IPS DF 4.7 (cell line): Measurements from ENCODE around the gene DNAAF5.

Source experiments
- DNase-seq: peaks from one replicate; pipeline ENCODE4 v3.0.0-alpha.2; 2013; ENCODE audit warnings: low spot score; ENCODE audit errors: extremely low read depth

The DNAAF5 gene

DNA sequence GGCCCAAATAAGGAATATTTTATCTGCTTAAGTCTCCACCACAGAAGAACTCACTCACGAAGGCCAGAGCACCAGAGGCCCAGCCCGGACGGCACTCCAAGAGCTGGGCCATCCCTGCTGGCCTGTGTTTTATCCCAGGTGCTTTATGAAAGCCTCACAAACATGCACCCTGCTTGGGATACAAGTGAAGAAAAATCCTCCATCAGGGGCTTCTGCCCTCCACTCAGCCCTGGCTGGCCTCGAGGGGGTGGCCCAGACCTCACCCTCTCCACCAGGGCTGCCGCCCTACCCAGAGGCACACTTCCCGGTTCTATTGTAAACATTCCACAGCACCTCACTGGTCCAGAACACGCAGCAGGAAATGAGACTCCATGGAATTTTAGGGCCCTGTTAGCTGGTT lies 19.8 kb upstream of the DNAAF5 start:
- DNase-seq, result no peak

DNA sequence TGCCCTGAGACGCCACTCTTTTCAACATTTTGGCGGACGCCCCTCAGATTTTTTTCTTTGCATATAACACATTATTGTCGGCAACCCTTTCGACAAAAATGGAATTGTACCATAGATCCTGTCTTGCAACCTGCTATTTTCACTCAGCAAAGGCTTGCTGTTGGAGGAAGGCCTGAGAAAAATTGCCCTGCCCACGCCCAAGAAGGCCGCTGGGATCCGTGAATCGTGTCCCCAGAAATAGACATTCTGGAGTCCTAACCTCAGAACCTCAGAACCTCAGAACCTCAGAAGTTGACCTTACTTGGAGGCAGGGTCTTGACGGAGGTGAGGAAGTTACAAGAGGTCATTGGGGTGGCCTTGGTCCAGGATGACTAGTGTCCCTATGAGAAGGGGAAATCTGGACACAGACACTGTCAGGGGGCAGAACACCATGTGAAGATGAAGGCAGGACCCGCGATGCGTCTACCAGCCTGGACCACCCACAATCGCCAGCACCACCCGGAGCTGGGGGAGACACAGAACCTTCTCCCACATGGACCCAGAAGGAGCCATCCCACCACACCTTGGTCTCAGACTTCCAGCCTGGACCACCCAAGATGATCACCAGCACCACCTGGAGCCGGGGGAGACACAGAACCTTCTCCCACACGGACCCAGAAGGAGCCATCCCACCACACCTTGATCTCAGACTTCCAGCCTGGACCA lies 19.1 kb upstream of the DNAAF5 start:
- DNase-seq, result no peak

DNA sequence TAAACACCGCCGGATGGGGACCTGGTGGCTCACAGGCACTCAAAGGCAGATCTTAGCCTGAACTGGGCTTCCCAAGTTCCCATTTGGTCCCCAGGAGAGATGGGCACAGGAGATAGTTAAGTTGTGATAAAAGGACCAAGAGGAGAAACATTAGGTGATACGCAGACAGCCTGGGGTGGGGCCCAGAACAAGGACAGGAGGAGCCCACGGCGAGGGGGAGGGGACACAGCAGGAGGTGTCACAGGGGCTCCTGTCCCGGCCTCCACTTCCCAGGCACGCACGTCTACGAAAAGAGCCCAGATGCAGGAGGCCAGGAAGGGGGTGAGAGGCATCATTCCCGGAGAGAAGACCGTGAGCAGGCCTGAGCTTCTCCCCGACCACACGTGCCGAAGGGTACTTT lies 16.3 kb upstream of the DNAAF5 start:
- DNase-seq, result no peak

DNA sequence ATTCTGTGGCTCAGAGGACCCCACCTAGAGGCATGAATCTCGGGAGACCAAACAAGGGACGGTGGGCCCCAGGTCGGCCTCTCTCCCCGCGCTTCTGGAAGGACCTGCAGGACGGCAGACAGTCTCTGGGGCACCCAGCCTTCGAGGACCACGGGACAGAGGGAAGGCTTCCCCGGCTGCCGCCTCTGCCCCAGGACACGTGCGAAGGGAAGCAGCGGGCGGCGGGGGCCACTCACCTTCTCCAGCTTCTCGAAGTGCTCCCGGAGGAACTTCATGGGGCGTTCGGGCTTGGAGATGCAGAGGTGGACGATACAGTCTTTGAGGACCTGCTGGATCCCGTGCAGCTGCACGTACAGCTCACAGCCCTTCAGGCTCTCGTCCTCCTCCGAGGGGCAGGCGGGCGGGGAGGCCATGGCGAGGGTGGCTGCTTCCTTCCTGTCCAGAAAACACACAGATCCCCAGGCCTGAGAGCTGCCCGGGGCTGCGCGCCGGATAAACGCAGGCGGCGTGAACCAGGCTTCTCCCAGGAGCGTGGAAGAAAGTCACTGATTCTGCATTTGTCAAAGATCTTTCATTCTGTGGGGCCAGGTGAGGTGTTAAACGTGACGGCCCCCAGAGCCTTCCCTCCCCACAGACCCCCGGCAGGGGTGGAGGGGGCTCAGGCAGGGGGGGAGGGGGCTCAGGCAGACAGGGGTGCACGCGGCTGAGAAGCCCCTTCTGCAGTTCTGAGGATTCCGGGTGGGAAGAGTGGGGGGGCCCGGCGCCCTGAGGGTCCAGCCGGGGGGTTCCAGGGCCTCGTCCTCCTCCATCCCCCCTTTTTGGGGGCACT lies 15.2 kb upstream of the DNAAF5 start:
- no peak for DNase-seq

DNA sequence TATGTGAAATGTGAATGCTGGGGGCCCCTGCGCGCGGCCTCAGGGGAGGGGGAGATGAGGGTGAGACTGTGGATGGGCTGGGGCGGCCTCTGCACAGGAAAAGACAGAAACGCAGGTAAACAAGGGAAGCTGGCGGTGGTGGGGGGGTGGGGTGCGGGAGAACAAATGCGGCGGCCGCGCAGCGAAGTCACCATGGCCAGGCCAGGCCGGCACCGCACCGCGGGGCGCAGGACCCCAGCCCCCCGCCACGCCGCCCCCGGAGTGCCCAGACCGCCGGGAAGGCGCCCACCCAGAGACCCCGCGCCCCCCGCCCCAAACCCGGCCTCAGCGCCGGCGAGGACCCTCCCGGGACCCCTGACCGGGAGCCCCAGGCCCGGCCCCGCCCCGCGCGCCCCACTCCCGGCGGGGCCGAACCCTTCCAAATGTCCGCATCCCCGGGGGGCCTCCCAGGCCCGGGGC lies 14.5 kb upstream of the DNAAF5 start:
- DNase-seq, result no peak

DNA sequence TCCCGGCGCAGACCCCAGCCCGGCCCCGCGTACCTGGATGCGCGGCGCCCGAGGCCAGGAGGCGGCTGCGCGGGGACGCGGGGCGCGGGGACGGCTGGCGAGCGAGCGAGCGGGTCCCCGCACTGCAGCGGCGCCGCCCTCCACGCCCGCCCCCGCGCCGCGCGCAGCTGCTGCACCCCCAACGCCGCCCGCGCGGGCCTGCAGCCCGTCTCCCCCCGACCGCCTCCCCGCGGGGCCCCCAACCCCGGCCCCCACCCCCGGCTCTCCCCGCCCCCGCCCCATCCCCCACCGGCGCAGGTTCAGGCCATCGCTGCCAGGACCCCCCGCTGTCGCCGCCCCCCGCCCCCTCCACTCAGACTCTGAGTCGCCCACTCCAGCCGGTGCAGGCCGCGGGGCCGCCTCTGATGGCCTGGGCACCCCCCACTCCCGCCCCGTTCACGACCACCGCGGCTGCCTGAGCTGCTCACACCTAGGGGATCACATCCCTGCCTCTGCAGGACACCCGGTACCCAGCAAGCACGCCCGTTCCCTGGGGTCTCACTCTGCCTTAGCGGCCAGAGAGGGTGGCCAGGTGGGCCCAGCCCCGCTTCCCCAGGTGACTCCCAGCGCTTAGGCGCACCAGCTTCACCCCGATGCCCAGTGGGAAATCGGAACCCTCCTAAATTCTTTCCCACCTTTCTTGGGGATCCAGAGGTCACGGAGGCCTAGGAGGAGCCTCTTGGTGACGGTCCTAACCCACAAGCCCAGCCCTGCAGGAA lies 13.9 kb upstream of the DNAAF5 start:
- no peak for DNase-seq

DNA sequence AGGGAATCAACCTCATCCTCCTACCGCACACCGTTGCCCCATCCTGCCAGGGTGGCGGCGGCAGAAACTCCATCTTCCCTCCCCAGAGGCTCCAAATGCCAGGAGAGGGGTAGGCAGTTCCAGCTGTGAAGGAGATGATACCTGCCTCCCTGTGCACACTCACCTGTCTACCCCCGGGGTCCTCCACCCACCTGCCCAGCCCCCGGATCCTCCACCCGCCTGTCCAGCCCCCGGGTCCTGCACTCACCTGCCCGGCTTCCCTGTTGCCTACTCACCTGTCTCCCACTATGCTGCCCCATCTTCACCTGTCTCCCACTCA lies 13.4 kb upstream of the DNAAF5 start:
- DNase-seq, result no peak

DNA sequence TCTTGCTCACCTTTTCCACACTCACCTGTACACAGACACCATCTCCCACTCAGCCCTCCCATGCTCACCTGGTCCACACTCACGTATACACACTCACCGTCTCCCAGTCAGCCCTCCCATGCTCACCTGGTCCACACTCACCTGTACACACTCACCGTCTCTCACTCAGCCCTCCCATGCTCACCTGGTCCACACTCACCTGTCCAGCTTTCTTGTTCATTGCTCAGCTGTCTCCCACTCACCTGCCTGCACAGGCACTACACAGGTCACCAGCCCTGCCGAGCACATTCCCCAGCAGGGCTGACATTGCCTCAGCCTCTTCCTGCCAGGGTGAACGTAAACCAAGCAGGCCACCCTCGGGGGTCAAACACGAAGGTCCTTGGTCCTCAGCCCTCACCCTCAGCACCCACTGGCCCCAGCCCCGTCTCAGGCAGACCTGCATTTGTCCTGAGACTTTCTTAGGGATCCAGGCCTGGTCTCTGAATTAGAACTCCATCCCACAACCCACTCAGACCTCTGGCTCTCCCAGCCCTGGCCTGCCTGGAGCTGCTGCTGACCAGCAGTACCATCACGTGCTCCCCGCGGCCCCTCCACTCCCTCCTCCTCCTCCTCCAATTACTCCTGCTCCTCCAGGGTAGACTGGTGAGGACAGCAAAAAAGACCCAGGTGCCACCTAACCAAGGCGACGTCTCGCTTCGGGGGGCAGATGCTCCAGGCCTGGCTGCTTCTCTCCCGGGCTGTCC lies 12.8 kb upstream of the DNAAF5 start:
- DNase-seq, result no peak

DNA sequence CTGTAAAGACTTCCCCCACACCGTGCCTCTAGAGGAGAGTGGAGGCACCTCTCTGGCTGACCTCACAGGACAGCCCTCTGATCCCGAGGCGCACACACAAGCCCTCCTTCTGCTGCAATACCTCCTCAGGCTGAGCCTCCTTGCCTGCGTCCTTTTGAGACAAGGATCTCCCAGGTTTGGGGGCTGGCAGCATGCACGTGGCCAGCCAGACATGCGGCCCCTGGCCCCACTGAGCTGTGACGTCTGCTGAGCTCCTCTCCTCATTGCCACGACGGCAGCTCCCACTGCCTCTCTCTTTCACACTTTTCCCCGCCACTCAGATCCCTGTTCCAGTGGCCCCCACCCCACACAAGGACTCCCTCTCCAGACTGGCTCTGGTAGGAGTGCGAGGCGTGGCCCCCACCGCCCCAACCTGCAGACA lies 12.2 kb upstream of the DNAAF5 start:
- no peak for DNase-seq

DNA sequence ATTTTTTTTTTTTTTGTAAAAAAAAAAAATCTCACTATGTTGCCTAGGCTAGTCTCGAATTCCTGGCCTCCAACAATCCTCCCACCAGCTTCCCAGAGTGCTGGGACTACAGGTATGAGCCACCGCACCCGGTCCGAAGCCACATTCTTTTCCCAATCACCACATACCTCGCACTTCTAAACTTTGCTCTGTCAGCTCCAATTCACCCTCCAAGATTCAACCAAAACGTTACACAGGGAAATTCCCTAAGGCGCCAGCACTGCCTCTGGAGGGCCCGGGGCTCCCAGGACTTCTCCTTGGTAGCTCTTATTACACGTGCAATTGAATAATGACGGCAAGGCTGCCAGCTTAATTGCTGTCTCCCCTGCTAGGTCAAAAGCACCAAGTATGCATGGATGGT lies 10.3 kb upstream of the DNAAF5 start:
- DNase-seq, result no peak

DNA sequence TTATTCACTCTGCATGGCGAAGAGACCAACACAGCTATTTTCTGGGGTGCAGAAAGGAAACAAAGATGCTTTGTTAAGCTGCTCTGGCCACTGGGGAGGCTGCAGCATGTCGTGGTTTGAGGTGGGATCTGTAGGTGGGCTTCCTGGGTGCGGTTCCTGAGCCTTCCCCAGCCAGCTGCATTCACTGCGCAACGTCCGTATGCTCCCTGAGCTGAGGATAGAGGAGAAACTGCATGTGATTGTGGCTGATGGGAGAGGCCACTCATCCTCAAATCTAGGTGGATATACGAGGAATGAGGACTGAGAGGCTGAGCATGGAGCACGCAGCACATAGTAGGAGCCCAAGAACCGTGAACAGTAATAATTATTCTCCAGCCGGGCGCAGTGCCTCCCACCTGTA lies 9.9 kb upstream of the DNAAF5 start:
- no peak for DNase-seq

DNA sequence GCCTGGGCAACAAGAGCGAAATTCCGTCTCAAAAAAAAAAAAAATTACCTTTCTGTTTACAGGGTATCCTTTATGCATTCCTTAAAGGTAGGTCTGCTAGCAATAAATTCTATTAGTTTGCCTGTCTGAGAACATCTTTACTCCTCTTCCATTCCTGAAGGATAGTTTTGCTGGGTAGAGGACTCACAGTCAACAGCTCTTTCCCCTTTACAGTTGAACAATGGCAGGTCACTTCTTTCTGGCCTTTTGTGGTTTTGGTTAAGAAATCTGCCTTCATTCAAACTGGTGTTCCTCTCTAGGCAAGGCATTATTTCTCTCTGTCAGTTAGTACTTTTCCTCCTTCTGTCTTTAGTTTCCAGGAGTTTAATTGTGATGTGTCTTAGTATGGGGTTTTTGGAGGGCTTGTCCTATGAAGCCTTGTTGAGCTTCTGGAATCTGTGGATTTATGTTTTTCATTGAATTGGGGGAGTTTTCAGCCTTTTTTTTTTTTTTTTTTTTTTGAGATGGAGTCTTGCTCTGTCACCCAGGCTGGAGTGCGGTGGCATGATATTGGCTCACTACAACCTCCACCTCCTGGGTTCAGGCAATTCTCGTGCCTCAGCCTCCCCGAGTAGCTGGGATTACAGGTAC lies 4.8 kb upstream of the DNAAF5 start:
- DNase-seq, result no peak

DNA sequence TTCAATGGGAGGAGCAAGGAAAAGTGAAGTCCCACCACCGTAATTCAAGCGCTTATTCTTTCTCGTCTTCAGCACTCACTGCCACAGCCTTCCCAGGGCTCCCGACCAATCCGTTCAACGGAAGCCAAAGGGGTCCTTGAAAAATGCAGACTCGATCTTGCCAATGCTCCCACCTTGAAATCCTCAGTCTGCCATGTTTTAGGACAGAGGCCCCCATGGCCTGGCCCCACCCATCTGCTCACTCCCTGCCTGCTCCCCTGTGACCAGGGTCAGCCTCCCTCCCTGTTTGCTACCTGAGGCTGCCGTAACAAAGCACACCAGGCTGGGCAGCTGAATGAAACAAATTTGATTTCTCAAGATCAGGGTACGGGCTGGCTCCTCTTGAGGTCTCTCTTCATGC lies 3.0 kb upstream of the DNAAF5 start:
- no peak for DNase-seq

DNA sequence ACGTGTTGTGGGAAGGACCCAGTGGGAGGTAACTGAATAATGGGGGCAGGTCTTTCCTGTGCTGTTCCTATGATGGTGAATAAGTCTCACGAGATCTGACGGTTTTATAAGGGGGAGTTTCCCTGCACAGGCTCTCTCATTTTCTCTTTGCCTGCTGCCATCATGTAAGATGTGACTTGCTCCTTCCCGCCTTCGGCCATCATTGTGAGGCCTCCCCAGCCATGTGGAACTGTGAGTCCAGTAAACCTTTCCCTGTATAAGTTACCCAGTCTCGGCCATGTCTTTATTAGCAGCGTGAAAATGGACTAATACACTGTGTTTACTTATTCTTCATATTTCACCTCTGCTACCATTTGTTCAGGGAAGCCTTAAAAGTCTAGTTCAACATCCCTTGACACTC lies 2.2 kb upstream of the DNAAF5 start:
- no peak for DNase-seq

DNA sequence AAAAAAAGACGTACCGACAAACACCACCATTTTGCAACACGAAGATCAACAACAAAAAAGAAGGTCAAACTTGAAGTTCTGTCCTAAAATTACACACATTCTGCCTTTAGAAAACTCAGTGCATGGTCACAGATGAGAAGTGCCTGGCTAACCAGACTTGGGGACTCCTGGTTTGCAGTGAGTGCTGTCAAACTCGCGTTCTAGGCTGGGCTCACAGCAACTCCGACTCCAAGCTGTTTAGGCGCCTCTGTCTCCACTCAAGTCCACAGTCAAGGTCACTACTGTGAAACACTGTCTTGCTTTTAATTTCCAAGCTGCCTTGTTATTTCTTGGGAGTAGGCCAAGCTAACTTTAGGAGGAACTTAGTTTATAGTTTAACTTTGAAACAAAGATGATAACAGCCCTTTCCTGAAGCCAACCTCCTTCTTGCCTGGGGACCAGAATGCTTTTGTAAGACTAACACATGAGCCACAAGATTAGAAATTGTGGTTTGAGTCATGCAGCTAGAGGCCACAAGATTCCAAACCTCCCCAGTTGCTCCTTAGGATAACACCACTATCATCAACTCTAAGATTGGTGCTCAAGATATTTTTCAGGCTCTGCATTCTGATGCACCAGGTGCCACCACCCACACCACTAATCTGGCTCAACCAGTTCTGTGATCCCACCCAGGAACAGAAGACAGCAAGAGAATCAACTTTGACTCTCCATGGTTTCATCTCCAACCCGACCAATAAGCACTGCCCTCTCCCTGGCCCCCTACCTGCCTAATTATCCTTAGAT lies 1.1 kb upstream of the DNAAF5 start:
- DNase-seq, result no peak

DNA sequence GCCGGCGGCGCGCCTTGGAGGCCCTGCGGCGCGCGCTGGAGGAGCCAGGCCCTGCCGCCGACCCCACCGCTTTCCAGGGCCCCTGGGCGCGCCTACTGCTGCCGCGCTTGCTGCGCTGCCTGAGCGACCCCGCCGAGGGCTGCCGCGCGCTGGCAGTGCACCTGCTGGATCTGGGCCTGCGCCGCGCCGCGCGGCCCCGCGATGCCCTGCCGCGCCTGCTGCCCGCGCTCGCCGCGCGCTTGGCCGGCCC lies 280 bp downstream of the DNAAF5 start:
- no peak for DNase-seq

DNA sequence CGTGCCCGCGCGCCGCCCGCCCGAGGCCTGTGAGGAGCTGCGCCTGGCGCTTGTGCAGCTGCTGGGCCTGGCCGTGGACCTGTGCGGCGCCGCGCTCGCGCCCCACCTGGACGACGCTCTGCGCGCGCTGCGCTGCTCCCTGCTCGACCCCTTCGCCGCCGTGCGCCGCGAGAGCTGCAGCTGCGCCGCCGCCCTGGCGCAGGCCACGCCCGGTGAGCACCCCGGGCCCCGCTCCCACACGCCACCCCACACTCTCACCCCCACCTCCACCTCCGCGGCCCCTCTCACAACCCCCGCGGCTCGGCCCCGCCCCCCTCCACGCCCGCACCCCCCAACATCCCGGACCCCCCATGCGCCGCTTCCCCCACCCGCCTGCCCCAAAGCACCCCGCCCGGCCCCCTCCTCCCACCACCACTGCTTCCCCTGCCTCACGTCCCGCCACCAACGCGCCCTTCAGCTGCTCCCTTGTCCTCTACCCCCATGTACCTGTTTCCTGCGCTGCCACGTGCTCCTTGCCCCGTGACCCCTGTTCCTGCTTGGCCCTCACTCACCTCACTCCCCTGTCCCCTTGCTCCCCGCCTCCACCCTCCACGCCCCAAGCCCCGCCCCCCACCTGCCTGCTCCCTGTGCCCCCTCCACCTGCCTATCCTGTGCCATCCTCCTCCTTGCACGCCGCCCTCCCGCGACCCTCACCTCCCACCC lies 756 bp downstream of the DNAAF5 start, which contains the start of gene PRKAR1B:
Gene PRKAR1B (minus strand): TSS at position 178 of the 702 bp plus-strand sequence. CDS start 15,776 bp downstream, outside the sequence.
- no peak for DNase-seq

DNA sequence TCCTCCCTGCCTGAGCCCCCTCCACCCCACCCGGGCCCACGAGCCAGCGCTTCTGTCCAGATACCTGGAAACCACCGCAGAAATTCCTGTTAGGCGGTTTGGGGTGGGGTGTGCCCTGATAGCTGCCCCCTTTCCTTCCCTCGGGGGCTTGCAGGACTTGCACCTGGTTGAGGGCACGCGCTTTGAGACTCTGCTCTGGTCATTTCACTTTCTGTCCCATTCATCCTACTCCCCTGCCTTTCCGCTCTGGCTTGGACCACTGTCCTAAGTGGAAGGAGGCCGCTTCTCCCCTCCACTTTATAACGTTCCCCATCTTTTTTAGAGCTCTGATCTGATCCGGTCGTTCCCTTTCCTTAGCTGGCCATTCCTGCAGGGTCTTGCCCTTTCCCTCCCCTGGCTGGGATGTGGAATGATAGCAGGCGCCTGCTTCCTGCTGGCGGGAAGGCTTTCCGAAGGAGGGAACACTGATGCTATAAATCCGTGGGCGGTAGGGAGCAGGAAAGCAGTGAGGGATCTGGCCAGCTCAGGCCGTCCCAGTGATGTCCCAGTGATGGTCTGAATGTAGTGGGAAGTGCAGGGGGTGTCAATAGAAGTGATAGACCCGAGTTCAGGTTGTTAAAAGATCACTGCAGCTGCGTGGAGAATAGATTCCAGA lies 1.4 kb downstream of the DNAAF5 start:
- DNase-seq, result no peak

DNA sequence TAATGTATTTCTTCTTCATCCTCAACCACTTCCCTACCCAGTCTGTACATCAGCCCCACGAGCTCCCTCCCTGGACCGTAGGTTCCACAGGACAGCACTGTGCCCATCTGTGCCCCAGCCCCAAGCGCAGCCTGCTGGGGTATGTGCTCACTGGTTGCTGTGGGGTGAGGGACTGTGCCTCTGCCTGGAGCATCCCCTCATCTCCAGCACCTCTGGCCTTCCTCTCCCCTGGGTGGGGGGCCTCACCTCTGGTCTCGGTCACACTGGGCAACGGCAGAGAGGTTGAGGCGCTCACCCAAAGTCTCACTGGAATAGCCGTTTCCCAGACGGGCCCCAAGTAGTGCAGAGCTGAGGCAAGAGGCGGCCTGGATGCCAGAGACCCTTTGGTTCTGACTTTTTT lies 2.1 kb downstream of the DNAAF5 start:
- no peak for DNase-seq
